ENCODE measurements around the gene JARID2. TPM values are rescaled to one million over a fixed set of nuclear protein-coding genes. Genes with fewer than 3 reads are reported as not detected.
A peak's percentile ranks its signal among the peaks of the same experiment; 100 is the strongest.

The JARID2 gene
- total RNA-seq, 1 experiment from 2014 or later = 180 TPM

DNA sequence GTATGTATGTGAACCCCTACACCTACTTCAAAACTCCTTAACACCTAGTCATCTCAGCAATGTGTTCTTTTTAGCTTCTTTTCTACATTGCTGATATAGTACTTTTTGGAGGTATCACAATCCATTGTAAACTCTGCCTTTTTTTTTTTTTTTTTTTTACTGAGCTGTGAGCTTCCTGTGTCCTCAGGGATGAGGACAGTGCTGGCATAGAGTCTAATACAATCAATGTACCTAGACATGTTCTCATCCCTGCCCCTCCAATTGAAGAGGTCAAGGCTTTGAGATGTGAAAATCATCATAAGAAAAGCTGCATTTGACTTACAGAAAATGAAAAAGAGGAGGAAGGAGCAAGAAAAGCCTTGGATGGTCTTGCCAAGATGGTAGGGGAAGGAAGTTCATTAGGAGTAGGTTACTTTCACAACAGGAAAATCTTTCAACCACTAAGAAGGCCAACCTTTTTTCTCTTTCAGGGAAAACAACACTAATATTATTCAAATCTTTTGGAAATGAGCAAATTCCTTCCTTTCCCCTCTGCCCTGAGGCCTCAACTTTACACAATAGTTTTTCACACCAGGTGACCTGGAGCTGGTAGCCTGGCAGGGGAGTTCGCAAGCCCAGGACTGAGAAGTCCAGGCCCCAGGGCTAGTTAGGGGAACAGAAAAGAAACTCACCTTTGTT is 2.8 kb upstream of the JARID2 start:
- DNase-seq (ENCODE audit: low spot score) = no peak
- CTCF ChIA-PET = interaction anchor here (0.6 to 1.2 kb wide), 4 partner anchors 61 to 1992 kb away, joined by 3 to 4 read pairs (median 4); no protein-coding TSS in a partner anchor
- H3K4me1 Mint-ChIP-seq = peaks cover 54% of the 10 kb centered on the region
- H3K36me3 Mint-ChIP-seq = peaks cover 20% of the 10 kb centered on the region
- ATAC-seq = peak; percentile 12
- peak overlapping the region; percentile 95 for H3K27ac Mint-ChIP-seq
- no peaks in the 10 kb centered on the region for H3K9me3 Mint-ChIP-seq
- TF ChIP-seq FOXK1 (CRISPR knock-in tag; IDR thresholded peaks at IDR 0.05) (peak; percentile 47; the same call in 1 of the 2 replicates), TEAD1 (CRISPR knock-in tag; IDR thresholded peaks at IDR 0.05) (no peak), ETV6 (CRISPR knock-in tag; IDR thresholded peaks at IDR 0.05) (0 out of 2 replicates have a peak, but pooled peaks have one; percentile 18)
- TF ChIP-seq, protein P1, sequence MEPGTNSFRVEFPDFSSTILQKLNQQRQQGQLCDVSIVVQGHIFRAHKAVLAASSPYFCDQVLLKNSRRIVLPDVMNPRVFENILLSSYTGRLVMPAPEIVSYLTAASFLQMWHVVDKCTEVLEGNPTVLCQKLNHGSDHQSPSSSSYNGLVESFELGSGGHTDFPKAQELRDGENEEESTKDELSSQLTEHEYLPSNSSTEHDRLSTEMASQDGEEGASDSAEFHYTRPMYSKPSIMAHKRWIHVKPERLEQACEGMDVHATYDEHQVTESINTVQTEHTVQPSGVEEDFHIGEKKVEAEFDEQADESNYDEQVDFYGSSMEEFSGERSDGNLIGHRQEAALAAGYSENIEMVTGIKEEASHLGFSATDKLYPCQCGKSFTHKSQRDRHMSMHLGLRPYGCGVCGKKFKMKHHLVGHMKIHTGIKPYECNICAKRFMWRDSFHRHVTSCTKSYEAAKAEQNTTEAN (CRISPR knock-in tag; IDR thresholded peaks at IDR 0.05) = peak; percentile 37; the same call in 1 of the 2 replicates
- TF ChIP-seq, protein P2, sequence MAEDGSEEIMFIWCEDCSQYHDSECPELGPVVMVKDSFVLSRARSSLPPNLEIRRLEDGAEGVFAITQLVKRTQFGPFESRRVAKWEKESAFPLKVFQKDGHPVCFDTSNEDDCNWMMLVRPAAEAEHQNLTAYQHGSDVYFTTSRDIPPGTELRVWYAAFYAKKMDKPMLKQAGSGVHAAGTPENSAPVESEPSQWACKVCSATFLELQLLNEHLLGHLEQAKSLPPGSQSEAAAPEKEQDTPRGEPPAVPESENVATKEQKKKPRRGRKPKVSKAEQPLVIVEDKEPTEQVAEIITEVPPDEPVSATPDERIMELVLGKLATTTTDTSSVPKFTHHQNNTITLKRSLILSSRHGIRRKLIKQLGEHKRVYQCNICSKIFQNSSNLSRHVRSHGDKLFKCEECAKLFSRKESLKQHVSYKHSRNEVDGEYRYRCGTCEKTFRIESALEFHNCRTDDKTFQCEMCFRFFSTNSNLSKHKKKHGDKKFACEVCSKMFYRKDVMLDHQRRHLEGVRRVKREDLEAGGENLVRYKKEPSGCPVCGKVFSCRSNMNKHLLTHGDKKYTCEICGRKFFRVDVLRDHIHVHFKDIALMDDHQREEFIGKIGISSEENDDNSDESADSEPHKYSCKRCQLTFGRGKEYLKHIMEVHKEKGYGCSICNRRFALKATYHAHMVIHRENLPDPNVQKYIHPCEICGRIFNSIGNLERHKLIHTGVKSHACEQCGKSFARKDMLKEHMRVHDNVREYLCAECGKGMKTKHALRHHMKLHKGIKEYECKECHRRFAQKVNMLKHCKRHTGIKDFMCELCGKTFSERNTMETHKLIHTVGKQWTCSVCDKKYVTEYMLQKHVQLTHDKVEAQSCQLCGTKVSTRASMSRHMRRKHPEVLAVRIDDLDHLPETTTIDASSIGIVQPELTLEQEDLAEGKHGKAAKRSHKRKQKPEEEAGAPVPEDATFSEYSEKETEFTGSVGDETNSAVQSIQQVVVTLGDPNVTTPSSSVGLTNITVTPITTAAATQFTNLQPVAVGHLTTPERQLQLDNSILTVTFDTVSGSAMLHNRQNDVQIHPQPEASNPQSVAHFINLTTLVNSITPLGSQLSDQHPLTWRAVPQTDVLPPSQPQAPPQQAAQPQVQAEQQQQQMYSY (CRISPR knock-in tag; IDR thresholded peaks at IDR 0.05) = peak; percentile 73; the same call in 1 of the 2 replicates
- TF ChIP-seq, protein P3, sequence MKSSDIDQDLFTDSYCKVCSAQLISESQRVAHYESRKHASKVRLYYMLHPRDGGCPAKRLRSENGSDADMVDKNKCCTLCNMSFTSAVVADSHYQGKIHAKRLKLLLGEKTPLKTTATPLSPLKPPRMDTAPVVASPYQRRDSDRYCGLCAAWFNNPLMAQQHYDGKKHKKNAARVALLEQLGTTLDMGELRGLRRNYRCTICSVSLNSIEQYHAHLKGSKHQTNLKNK (CRISPR knock-in tag; IDR thresholded peaks at IDR 0.05) = no peak
- POLR2A ChIA-PET = interaction anchor here (0.6 to 1.1 kb wide), 5 partner anchors 22 to 528 kb away, joined by 3 to 6 read pairs (median 4); no protein-coding TSS in a partner anchor
- no peaks in the 10 kb centered on the region for H3K27me3 Mint-ChIP-seq (ENCODE audit: low read depth)
- peak overlapping the region; percentile 86 for H3K4me3 Mint-ChIP-seq

DNA sequence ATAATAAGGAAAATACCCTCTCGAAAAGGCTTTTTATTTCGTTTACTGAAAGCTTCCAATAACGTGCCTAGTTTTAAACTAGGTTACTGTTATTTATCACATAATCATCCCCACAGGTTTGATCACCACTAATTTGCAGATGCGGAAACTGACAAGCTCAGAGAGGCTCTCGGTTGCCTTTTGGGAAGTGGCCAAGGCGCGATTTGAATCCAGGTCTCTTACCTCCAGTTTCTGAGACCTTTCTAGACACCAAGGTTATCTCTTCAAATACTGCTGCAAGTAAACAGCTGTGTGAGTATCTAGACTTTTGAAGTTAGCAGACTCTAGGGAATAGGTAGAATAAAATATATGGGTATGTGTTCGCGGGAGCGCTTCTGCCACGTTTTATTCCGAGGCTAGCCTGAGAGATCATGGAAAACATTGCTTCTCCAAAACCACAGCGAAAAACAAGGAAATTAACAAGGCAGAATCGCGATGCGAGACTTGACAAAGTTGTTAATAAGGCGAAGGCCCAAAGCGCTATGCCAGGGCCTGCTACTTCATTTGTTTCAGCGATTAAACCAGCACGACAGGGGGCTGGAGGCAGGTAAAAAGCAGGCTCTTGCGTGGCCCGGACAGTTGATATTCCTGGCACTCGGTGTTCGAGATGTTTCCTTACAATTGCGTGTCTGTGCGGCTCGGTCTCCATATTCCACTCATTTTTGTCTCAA is 1.8 kb upstream of the JARID2 start:
- ATAC-seq (no peak), DNase-seq (ENCODE audit: low spot score) (peak; percentile 45)
- H3K9me3 Mint-ChIP-seq = no peaks in the 10 kb centered on the region
- H3K27ac Mint-ChIP-seq = peak overlapping the region; percentile 95
- ChIA-PET CTCF (no interaction called here), POLR2A (interaction anchor here (1.1 kb wide), 1 partner anchor 23 kb away, joined by 3 read pairs; no protein-coding TSS in a partner anchor)
- no peaks in the 10 kb centered on the region for H3K27me3 Mint-ChIP-seq (ENCODE audit: low read depth)
- H3K36me3 Mint-ChIP-seq = peaks cover 22% of the 10 kb centered on the region
- H3K4me3 Mint-ChIP-seq = peak overlapping the region; percentile 86
- peaks cover 49% of the 10 kb centered on the region for H3K4me1 Mint-ChIP-seq
- TF ChIP-seq ZNF416 (CRISPR knock-in tag; IDR thresholded peaks at IDR 0.05) (no peak), ESRRA (CRISPR knock-in tag; IDR thresholded peaks at IDR 0.05; ENCODE audit: borderline replicate concordance) (no peak), NFE2L1 (CRISPR knock-in tag; IDR thresholded peaks at IDR 0.05) (no peak), RORB (CRISPR knock-in tag; IDR thresholded peaks at IDR 0.05) (no peak), FOXJ3 (CRISPR knock-in tag; IDR thresholded peaks at IDR 0.05; ENCODE audit: borderline replicate concordance) (no peak), NR2C2 (CRISPR knock-in tag; IDR thresholded peaks at IDR 0.05) (no peak)
- TF ChIP-seq, protein P2 (CRISPR knock-in tag; IDR thresholded peaks at IDR 0.05) = no peak
- TF ChIP-seq, protein P4, sequence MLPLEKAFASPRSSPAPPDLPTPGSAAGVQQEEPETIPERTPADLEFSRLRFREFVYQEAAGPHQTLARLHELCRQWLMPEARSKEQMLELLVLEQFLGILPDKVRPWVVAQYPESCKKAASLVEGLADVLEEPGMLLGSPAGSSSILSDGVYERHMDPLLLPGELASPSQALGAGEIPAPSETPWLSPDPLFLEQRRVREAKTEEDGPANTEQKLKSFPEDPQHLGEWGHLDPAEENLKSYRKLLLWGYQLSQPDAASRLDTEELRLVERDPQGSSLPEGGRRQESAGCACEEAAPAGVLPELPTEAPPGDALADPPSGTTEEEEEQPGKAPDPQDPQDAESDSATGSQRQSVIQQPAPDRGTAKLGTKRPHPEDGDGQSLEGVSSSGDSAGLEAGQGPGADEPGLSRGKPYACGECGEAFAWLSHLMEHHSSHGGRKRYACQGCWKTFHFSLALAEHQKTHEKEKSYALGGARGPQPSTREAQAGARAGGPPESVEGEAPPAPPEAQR (CRISPR knock-in tag; IDR thresholded peaks at IDR 0.05) = no peak
- TF ChIP-seq, protein P5, sequence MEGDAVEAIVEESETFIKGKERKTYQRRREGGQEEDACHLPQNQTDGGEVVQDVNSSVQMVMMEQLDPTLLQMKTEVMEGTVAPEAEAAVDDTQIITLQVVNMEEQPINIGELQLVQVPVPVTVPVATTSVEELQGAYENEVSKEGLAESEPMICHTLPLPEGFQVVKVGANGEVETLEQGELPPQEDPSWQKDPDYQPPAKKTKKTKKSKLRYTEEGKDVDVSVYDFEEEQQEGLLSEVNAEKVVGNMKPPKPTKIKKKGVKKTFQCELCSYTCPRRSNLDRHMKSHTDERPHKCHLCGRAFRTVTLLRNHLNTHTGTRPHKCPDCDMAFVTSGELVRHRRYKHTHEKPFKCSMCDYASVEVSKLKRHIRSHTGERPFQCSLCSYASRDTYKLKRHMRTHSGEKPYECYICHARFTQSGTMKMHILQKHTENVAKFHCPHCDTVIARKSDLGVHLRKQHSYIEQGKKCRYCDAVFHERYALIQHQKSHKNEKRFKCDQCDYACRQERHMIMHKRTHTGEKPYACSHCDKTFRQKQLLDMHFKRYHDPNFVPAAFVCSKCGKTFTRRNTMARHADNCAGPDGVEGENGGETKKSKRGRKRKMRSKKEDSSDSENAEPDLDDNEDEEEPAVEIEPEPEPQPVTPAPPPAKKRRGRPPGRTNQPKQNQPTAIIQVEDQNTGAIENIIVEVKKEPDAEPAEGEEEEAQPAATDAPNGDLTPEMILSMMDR (IDR thresholded peaks at IDR 0.05) = no peak
- TF ChIP-seq, protein P6, sequence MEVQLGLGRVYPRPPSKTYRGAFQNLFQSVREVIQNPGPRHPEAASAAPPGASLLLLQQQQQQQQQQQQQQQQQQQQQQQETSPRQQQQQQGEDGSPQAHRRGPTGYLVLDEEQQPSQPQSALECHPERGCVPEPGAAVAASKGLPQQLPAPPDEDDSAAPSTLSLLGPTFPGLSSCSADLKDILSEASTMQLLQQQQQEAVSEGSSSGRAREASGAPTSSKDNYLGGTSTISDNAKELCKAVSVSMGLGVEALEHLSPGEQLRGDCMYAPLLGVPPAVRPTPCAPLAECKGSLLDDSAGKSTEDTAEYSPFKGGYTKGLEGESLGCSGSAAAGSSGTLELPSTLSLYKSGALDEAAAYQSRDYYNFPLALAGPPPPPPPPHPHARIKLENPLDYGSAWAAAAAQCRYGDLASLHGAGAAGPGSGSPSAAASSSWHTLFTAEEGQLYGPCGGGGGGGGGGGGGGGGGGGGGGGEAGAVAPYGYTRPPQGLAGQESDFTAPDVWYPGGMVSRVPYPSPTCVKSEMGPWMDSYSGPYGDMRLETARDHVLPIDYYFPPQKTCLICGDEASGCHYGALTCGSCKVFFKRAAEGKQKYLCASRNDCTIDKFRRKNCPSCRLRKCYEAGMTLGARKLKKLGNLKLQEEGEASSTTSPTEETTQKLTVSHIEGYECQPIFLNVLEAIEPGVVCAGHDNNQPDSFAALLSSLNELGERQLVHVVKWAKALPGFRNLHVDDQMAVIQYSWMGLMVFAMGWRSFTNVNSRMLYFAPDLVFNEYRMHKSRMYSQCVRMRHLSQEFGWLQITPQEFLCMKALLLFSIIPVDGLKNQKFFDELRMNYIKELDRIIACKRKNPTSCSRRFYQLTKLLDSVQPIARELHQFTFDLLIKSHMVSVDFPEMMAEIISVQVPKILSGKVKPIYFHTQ (CRISPR knock-in tag; IDR thresholded peaks at IDR 0.05) = no peak
- TF ChIP-seq, protein P7, sequence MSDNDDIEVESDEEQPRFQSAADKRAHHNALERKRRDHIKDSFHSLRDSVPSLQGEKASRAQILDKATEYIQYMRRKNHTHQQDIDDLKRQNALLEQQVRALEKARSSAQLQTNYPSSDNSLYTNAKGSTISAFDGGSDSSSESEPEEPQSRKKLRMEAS (CRISPR knock-in tag; IDR thresholded peaks at IDR 0.05) = no peak

Measured in WTC11 (cell line).